K562 (cell line): Measurements from ENCODE around the gene C3orf52. TPM values are rescaled to one million over a fixed set of nuclear protein-coding genes. Genes with fewer than 3 reads are reported as not detected.
A peak's percentile ranks its signal among the peaks of the same experiment; 100 is the strongest.

Experiments
- ARID2 ChIP-seq: fragments of 450-650 bp; IDR thresholded peaks from 2 replicates; pipeline ENCODE4 v1.6.1; 2017; ENCODE audit warnings: antibody characterized with exemption, mild to moderate bottlenecking
- ASH1L ChIP-seq: fragments of 450-650 bp; IDR thresholded peaks from 2 replicates; pipeline ENCODE4 v1.6.1; 2018; ENCODE audit warnings: borderline replicate concordance, mild to moderate bottlenecking, low read depth; ENCODE audit not compliant: partially characterized antibody
- ATF4 ChIP-seq: fragments of 450-650 bp; formaldehyde crosslinking; IDR thresholded peaks from 2 replicates; pipeline ENCODE4 v1.4.0; 2022; ENCODE audit warnings: mild to moderate bottlenecking, moderate library complexity
- CBX2 ChIP-seq: fragments of 200-600 bp; sonication (generic); IDR thresholded peaks from one replicate; pipeline ENCODE4 v1.6.1; 2012; ENCODE audit warnings: mild to moderate bottlenecking, low read length, inconsistent platforms; ENCODE audit not compliant: insufficient read depth, poor library complexity, severe bottlenecking
- CEBPB ChIP-seq: fragments of 450-650 bp; IDR thresholded peaks from 2 replicates; pipeline ENCODE4 v1.6.1; 2016; ENCODE audit warnings: missing genetic modification characterization, missing compliant biosample characterization
- CHCHD3 ChIP-seq: fragments of 250-450 bp; sonication (Bioruptor Pico); IDR thresholded peaks from 2 replicates; pipeline ENCODE4 v2.1.2; 2022; ENCODE audit warnings: mild to moderate bottlenecking
- FOXK2 ChIP-seq, 2 experiments: fragments of 450-650 bp; IDR thresholded peaks in 1 of 2; conservative IDR thresholded peaks in 1 of 2; 2 replicates each; pipeline ENCODE4 v1.6.1; 2016; ENCODE audit warnings: low read depth in 2 of 2, mild to moderate bottlenecking in 1 of 2
- GATAD2B ChIP-seq: fragments of 450-650 bp; IDR thresholded peaks from 2 replicates; pipeline ENCODE4 v1.6.1; 2017; ENCODE audit warnings: mild to moderate bottlenecking, borderline replicate concordance
- HLTF ChIP-seq: fragments of 450-650 bp; IDR thresholded peaks from 2 replicates; pipeline ENCODE4 v1.6.1; 2016
- IFI16 ChIP-seq: fragments of 250-450 bp; sonication (Bioruptor Pico); IDR thresholded peaks from 2 replicates; pipeline ENCODE4 v2.1.2; 2022; ENCODE audit warnings: mild to moderate bottlenecking, inconsistent platforms
- JUNB ChIP-seq: fragments of 450-650 bp; formaldehyde crosslinking; conservative IDR thresholded peaks from 2 replicates; pipeline ENCODE4 v1.4.0; 2020; ENCODE audit warnings: mild to moderate bottlenecking
- KAT7 ChIP-seq: sonication (generic); formaldehyde crosslinking; IDR thresholded peaks from 2 replicates; pipeline ENCODE4 v1.8.0; 2022; ENCODE audit warnings: missing genetic modification reagents, mild to moderate bottlenecking, borderline replicate concordance
- LCOR ChIP-seq: sonication (generic); formaldehyde crosslinking; IDR thresholded peaks from 2 replicates; pipeline ENCODE4 v1.8.0; 2022; ENCODE audit warnings: mild to moderate bottlenecking, missing genetic modification reagents
- MAFF ChIP-seq: IDR thresholded peaks from 2 replicates; pipeline ENCODE4 v1.6.1; 2012; ENCODE audit warnings: low read length, improper control_type of control experiment
- NFIX ChIP-seq: fragments of 250-450 bp; sonication (Bioruptor Pico); IDR thresholded peaks from 2 replicates; pipeline ENCODE4 v1.4.0; 2020; ENCODE audit warnings: low read depth, mild to moderate bottlenecking, moderate library complexity
- NRF1 ChIP-seq, 2 experiments: fragments of 450-650 bp; IDR thresholded peaks in 1 of 2; conservative IDR thresholded peaks in 1 of 2; 2 replicates each; pipeline ENCODE4 v1.6.1; 2014; ENCODE audit warnings: mild to moderate bottlenecking in 2 of 2
- PCBP1 ChIP-seq: fragments of 200-400 bp; formaldehyde crosslinking; IDR thresholded peaks from 2 replicates; pipeline ENCODE4 v1.6.1; 2018; ENCODE audit warnings: mild to moderate bottlenecking, low read depth, low read length; ENCODE audit not compliant: poor library complexity, severe bottlenecking
- RAD51 ChIP-seq: fragments of 450-650 bp; IDR thresholded peaks from 2 replicates; pipeline ENCODE4 v1.7.1; 2016; ENCODE audit warnings: low read depth, mild to moderate bottlenecking, borderline replicate concordance
- RB1 ChIP-seq: fragments of 450-650 bp; IDR thresholded peaks from 2 replicates; pipeline ENCODE4 v1.6.1; 2017; ENCODE audit warnings: low read depth, mild to moderate bottlenecking
- SMAD3 ChIP-seq: fragments of 450-650 bp; formaldehyde crosslinking; conservative IDR thresholded peaks from 2 replicates; pipeline ENCODE4 v1.4.0; 2020; ENCODE audit warnings: mild to moderate bottlenecking
- SMARCB1 ChIP-seq: IDR thresholded peaks from 2 replicates; pipeline ENCODE4 v1.6.1; 2011; ENCODE audit warnings: improper control_type of control experiment, low read depth; ENCODE audit not compliant: insufficient read length
- SRSF1 ChIP-seq: fragments of 200-400 bp; formaldehyde crosslinking; IDR thresholded peaks from 2 replicates; pipeline ENCODE4 v1.6.1; 2017; ENCODE audit warnings: mild to moderate bottlenecking, low read depth, low read length, moderate library complexity
- TARDBP ChIP-seq: fragments of 450-650 bp; IDR thresholded peaks from 2 replicates; pipeline ENCODE4 v1.6.1; 2016
- XRCC3 ChIP-seq: fragments of 450-650 bp; IDR thresholded peaks from 2 replicates; pipeline ENCODE4 v1.6.1; 2017; ENCODE audit warnings: mild to moderate bottlenecking, moderate library complexity
- ZEB2 ChIP-seq: fragments of 450-650 bp; IDR thresholded peaks from 2 replicates; pipeline ENCODE4 v1.6.1; 2016
- ZKSCAN3 ChIP-seq: fragments of 250-450 bp; sonication (Bioruptor Pico); IDR thresholded peaks from 2 replicates; pipeline ENCODE4 v1.4.0; 2020
- ZKSCAN8 ChIP-seq: fragments of 200-800 bp; sonication (Bioruptor generic); IDR thresholded peaks from 2 replicates; pipeline ENCODE4 v1.6.1; 2016; ENCODE audit warnings: missing genetic modification characterization, missing compliant biosample characterization
- ZNF134 ChIP-seq: fragments of 250-450 bp; sonication (Bioruptor Pico); conservative IDR thresholded peaks from 2 replicates; pipeline ENCODE4 v1.4.0; 2020
- ZNF174 ChIP-seq: fragments of 250-450 bp; sonication (Bioruptor Pico); IDR thresholded peaks from 2 replicates; pipeline ENCODE4 v1.4.0; 2020; ENCODE audit warnings: mild to moderate bottlenecking
- ZNF444 ChIP-seq: fragments of 250-450 bp; sonication (Bioruptor Pico); IDR thresholded peaks from 2 replicates; pipeline ENCODE4 v1.4.0; 2020; ENCODE audit warnings: mild to moderate bottlenecking, moderate library complexity
- ZNF449 ChIP-seq: fragments of 250-450 bp; sonication (Bioruptor Pico); IDR thresholded peaks from 2 replicates; pipeline ENCODE4 v1.8.0; 2022; ENCODE audit warnings: moderate library complexity, mild to moderate bottlenecking, inconsistent platforms
- polyA plus RNA-seq, 8 experiments: library from polyadenylated mRNA; depleted of rRNA in 4 of 8; stranded (reverse) in 5 of 8; unstranded in 3 of 8; fragments of >200 nt; fragmentation: Nextera tagmentation in 2 of 8; fragmentation: Illumina TruSeq in 1 of 8; extraction: Ambion mirVana in 2 of 8; extraction: Trizol in 1 of 8; gene quantifications; 2 replicates each; pipeline versions ENCODE4 v1.2.1 to v1.2.3, GENCODE V29; 2011 to 2014; ENCODE audit warnings: inconsistent platforms in 1 of 8, missing spikeins in 1 of 8
- total RNA-seq, 7 experiments: library from RNA; depleted of rRNA in 6 of 7; stranded (reverse); fragments of >200 nt in 6 of 7; fragmentation: Illumina TruSeq in 2 of 7; extraction: Trizol in 2 of 7; gene quantifications; 2 replicates each; pipeline versions ENCODE4 v1.2.1 to v1.2.3, GENCODE V29; 2011 to 2021; ENCODE audit warnings: low replicate concordance in 1 of 7

Gene C3orf52
- total and polyA plus RNA-seq, 9 of the 15 experiments (the other 6 are each of a cell fraction or from before 2014, with no cell fraction given): 2.8 to 6.1 (median 3.8) TPM

- TF ChIP-seq KAT7 (CRISPR knock-in tag): no peak
- no peak for TF ChIP-seq GATAD2B
- no peak for TF ChIP-seq HLTF
- TF ChIP-seq NFIX (CRISPR knock-in tag): no peak
- TF ChIP-seq ZNF174 (CRISPR knock-in tag): no peak
- TF ChIP-seq XRCC3: no peak
- no peak for TF ChIP-seq PCBP1
- TF ChIP-seq ZKSCAN3 (CRISPR knock-in tag): no peak
- no peak for TF ChIP-seq RAD51
- no peak for TF ChIP-seq SRSF1
- TF ChIP-seq IFI16 (CRISPR knock-in tag): no peak
- TF ChIP-seq ATF4 (CRISPR knock-in tag): no peak
- TF ChIP-seq ASH1L: no peak
- TF ChIP-seq ZKSCAN8: no peak
- no peak for TF ChIP-seq MAFF
- 0 out of 2 replicates have a peak, but pooled peaks have one; percentile 35 for TF ChIP-seq TARDBP
- no peak for TF ChIP-seq ZEB2
- TF ChIP-seq SMARCB1: no peak
- no peak for TF ChIP-seq RB1
- TF ChIP-seq ZNF134 (CRISPR knock-in tag): no peak
- peak; percentile 31 to 42; a peak in 2 of 4 replicates for TF ChIP-seq NRF1 (conservative IDR thresholded peaks at IDR 0.05 in 1 of 2, IDR thresholded peaks at IDR 0.05 in 1 of 2)
- no peak for TF ChIP-seq LCOR (CRISPR knock-in tag)
- TF ChIP-seq JUNB: no peak
- TF ChIP-seq ARID2: no peak
- no peak for TF ChIP-seq CEBPB
- no peak for TF ChIP-seq CHCHD3 (CRISPR knock-in tag)
- TF ChIP-seq CBX2: no peak
- TF ChIP-seq FOXK2 (conservative IDR thresholded peaks at IDR 0.05 in 1 of 2, IDR thresholded peaks at IDR 0.05 in 1 of 2; ENCODE audit: low read depth in 2 of 2): no peak
- TF ChIP-seq ZNF444 (CRISPR knock-in tag): no peak
- TF ChIP-seq SMAD3 (CRISPR knock-in tag): no peak
- TF ChIP-seq ZNF449 (CRISPR knock-in tag): no peak
Observed at GRCh38 chr3:112086076-112086854, at the start of gene C3orf52 (continued).
